Activated T-helper 2 cell treated with anti-CD3 and anti-CD28 coated beads, Interferon-gamma antibody, Interleukin-2, Interleukin-4, amounts not matched to agents 10 μg/mL and 5 μg/mL and 100 μg/mL, durations not matched to agents 14 hours and 24 hours and 36 hours (primary cell): ENCODE measurements around the gene IL18BP. TPM values are rescaled to one million over a fixed set of nuclear protein-coding genes. Genes with fewer than 3 reads are reported as not detected.
A peak's percentile ranks its signal among the peaks of the same experiment; 100 is the strongest.

Experiments
- DNase-seq: peaks from one replicate; pipeline ENCODE4 v3.0.0; 2021; ENCODE audit warnings: low spot score
- H3K27ac Mint-ChIP-seq: one replicate; pipeline ENCODE4 v1.8.0; 2021; ENCODE audit warnings: mixed read lengths
- H3K27me3 Mint-ChIP-seq: one replicate; pipeline ENCODE4 v1.8.0; 2021; ENCODE audit warnings: low read depth, mixed read lengths
- H3K36me3 Mint-ChIP-seq: one replicate; pipeline ENCODE4 v1.8.0; 2021; ENCODE audit warnings: low read depth, mixed read lengths
- H3K4me1 Mint-ChIP-seq: one replicate; pipeline ENCODE4 v1.8.0; 2021; ENCODE audit warnings: low read depth, mixed read lengths
- H3K4me3 Mint-ChIP-seq: one replicate; pipeline ENCODE4 v1.8.0; 2021; ENCODE audit warnings: low read depth, mild to moderate bottlenecking, moderate library complexity, mixed read lengths
- H3K9me3 Mint-ChIP-seq: one replicate; pipeline ENCODE4 v1.8.0; 2021; ENCODE audit warnings: mixed read lengths
- intact Hi-C: fragments of 100-400 bp; cut with micrococcal nuclease; formaldehyde crosslinking; loops from one replicate; pipeline ENCODE4 v1.15.1; 2023
- total RNA-seq: library from RNA; stranded (reverse); gene quantifications from 2 replicates; pipeline ENCODE4 v1.2.3, GENCODE V29; 2022

Gene IL18BP
- total RNA-seq, 1 donor from 2014 or later, result 13.5 TPM

GRCh38 chr11:71979602-71980001, 19.1 kb upstream of the IL18BP start:
- intact Hi-C loops, result loop anchor here (5.0 kb wide), 2 partner anchors 203 to 453 kb away; partner anchors contain the start of gene CLPB
- Mint-ChIP-seq H3K4me1 (peaks cover 2% of the 10 kb centered on the region), H3K27me3 (no peaks in the 10 kb centered on the region), H3K4me3 (no peak overlapping the region), H3K27ac (no peak overlapping the region), H3K36me3 (peaks cover 28% of the 10 kb centered on the region), H3K9me3 (no peaks in the 10 kb centered on the region)
- DNase-seq, result no peak

DNA sequence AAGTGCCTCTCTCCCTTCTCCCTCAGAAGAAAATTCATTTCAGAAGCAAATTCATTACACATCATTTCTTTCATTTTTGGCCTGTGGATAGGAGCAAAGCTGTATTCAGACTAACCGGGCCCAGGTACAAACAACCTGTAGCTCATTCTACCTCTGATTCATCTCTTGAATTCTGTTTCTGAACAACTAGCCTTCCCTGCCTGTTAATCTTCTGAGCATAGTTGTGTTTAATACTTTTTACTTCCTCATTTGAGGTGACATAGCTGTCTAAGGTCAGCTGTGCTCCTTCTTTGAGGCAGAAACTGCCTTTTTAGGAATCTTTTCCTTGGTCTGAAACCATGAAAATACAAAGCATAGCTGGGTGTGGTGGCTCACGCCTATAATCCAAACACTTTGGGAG, 12.6 kb upstream of the IL18BP start:
- H3K4me1 Mint-ChIP-seq, result peaks cover 4% of the 10 kb centered on the region
- no peaks in the 10 kb centered on the region for H3K27me3 Mint-ChIP-seq
- no peak overlapping the region for H3K4me3 Mint-ChIP-seq
- intact Hi-C loops, result no loop called here
- DNase-seq, result no peak
- peaks cover 42% of the 10 kb centered on the region for H3K36me3 Mint-ChIP-seq
- no peak overlapping the region for H3K27ac Mint-ChIP-seq
- H3K9me3 Mint-ChIP-seq, result no peaks in the 10 kb centered on the region

DNA sequence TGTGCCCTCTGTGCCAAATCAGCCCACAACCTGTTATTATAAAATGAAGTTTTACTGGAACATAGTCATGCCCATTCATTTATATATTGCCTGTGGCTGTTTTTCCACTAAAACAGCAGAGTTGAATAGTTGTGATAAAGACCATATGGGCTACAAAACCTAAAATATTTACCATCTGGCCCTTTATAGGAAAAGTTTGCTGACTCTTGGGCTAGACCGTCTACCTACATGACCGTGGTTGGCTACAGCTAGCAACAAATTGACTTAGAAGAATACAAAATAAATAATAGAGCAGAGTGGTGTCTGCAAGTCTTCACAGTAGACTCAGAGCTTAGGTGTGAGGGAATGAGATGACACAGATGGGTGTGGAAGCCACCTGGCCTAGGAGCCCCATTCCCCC, 11.2 kb upstream of the IL18BP start:
- no peak for DNase-seq
- intact Hi-C loops, result no loop called here
- Mint-ChIP-seq H3K27me3 (no peaks in the 10 kb centered on the region), H3K9me3 (no peaks in the 10 kb centered on the region), H3K27ac (no peak overlapping the region), H3K4me3 (no peak overlapping the region), H3K36me3 (peaks cover 42% of the 10 kb centered on the region), H3K4me1 (peaks cover 15% of the 10 kb centered on the region)

- peaks cover 42% of the 10 kb centered on the region for H3K36me3 Mint-ChIP-seq
- no peaks in the 10 kb centered on the region for H3K9me3 Mint-ChIP-seq
- peaks cover 17% of the 10 kb centered on the region for H3K4me1 Mint-ChIP-seq
- H3K27ac Mint-ChIP-seq, result no peak overlapping the region
- no peak overlapping the region for H3K4me3 Mint-ChIP-seq
- no peaks in the 10 kb centered on the region for H3K27me3 Mint-ChIP-seq
- DNase-seq, result no peak
- intact Hi-C loops, result no loop called here
Measured at GRCh38 chr11:71988050-71988449, 10.7 kb upstream of the IL18BP start.

GRCh38 chr11:71990701-71991100, 8.0 kb upstream of the IL18BP start:
- Mint-ChIP-seq H3K27me3 (no peaks in the 10 kb centered on the region), H3K4me3 (no peak overlapping the region), H3K27ac (no peak overlapping the region), H3K36me3 (peaks cover 29% of the 10 kb centered on the region), H3K9me3 (no peaks in the 10 kb centered on the region), H3K4me1 (peaks cover 17% of the 10 kb centered on the region)
- DNase-seq, result no peak
- intact Hi-C loops, result no loop called here

DNA sequence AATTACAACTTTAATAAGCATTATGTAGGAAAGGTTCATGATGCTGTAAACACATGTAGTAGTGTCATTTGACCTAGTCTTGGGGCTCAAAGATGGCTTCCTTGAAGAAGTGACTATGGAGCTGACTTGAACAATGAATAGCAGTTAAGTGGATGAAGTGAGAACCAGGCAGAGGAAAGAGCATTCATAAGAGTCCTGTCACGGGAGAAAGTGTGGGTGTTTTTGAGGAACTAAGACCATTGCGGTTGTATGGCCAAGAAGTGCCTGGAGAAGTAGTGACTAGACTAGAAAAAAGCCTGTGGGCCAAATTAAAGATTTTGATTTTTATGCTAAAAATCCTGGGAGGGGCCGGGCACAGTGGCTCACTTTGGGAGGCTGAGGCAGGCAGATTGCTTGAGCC, 7.2 kb upstream of the IL18BP start:
- Mint-ChIP-seq H3K4me1 (peaks cover 13% of the 10 kb centered on the region), H3K36me3 (peaks cover 25% of the 10 kb centered on the region), H3K9me3 (no peaks in the 10 kb centered on the region), H3K27me3 (no peaks in the 10 kb centered on the region), H3K27ac (no peak overlapping the region), H3K4me3 (no peak overlapping the region)
- intact Hi-C loops, result no loop called here
- no peak for DNase-seq

GRCh38 chr11:71992136-71992730, 6.5 kb upstream of the IL18BP start:
- Mint-ChIP-seq H3K27ac (no peak overlapping the region), H3K9me3 (no peaks in the 10 kb centered on the region), H3K36me3 (peaks cover 20% of the 10 kb centered on the region), H3K4me3 (no peak overlapping the region), H3K4me1 (peaks cover 13% of the 10 kb centered on the region), H3K27me3 (no peaks in the 10 kb centered on the region)
- no peak for DNase-seq
- intact Hi-C loops, result no loop called here

GRCh38 chr11:71994786-71995185, 3.9 kb upstream of the IL18BP start:
- no peaks in the 10 kb centered on the region for H3K27me3 Mint-ChIP-seq
- intact Hi-C loops, result no loop called here
- no peaks in the 10 kb centered on the region for H3K9me3 Mint-ChIP-seq

GRCh38 chr11:71995726-71996291, 2.9 kb upstream of the IL18BP start:
- peaks cover 27% of the 10 kb centered on the region for H3K4me1 Mint-ChIP-seq
- H3K27ac Mint-ChIP-seq, result no peak overlapping the region
- no peaks in the 10 kb centered on the region for H3K9me3 Mint-ChIP-seq
- intact Hi-C loops, result no loop called here
- peaks cover 39% of the 10 kb centered on the region for H3K36me3 Mint-ChIP-seq
- H3K4me3 Mint-ChIP-seq, result no peak overlapping the region
- no peak for DNase-seq
- no peaks in the 10 kb centered on the region for H3K27me3 Mint-ChIP-seq

More at GRCh38 chr11:71994786-71995185, 3.9 kb upstream of the IL18BP start:
- DNase-seq, result no peak
- Mint-ChIP-seq H3K27ac (no peak overlapping the region), H3K4me1 (peaks cover 27% of the 10 kb centered on the region), H3K36me3 (peaks cover 35% of the 10 kb centered on the region), H3K4me3 (no peak overlapping the region)

DNA sequence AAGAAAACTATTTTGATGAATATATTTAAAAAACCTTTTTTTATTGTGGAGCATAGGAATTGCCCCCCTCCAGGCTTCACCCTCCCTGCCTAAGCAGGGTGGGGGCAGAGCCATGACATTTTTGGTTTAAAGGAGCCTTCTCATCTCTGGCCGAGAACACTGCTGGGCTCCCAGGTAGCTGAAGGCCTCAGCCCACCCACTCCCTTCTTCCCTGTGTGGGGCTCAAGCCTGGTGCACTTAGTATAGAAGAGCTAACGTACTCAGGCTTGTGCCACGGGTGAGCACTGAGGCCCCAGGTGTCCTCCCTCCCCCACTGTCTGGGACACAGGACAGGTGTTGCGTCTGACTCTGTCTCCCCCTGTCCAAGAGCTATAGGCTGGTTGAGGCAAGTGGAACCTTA, 2.2 kb upstream of the IL18BP start:
- H3K4me1 Mint-ChIP-seq, result peaks cover 24% of the 10 kb centered on the region
- H3K27ac Mint-ChIP-seq, result no peak overlapping the region
- no peak overlapping the region for H3K4me3 Mint-ChIP-seq
- H3K36me3 Mint-ChIP-seq, result peaks cover 36% of the 10 kb centered on the region
- intact Hi-C loops, result no loop called here
- H3K27me3 Mint-ChIP-seq, result no peaks in the 10 kb centered on the region
- DNase-seq, result no peak
- no peaks in the 10 kb centered on the region for H3K9me3 Mint-ChIP-seq

DNA sequence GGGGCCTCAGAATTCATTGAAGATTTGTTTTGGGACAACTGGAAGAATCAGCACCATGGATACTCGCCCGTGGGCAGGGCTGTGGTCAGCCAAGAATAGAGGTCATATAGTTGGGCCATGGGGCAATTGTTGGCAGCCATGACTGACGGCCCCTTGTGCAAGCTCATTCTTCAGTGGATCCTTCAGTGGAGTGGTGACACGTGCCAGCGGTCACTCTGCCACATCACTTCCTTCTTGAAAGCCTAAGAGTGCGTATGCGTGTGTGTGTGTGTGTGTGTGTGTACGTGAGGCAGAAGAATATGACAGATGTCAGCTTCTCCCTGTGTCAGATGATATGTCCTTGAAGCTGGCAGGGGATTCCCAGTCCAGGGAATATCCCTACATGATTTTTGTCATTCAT, 1.8 kb upstream of the IL18BP start:
- Mint-ChIP-seq H3K4me1 (peaks cover 22% of the 10 kb centered on the region), H3K9me3 (no peaks in the 10 kb centered on the region), H3K27me3 (no peaks in the 10 kb centered on the region), H3K36me3 (peaks cover 38% of the 10 kb centered on the region), H3K27ac (no peak overlapping the region), H3K4me3 (no peak overlapping the region)
- no peak for DNase-seq
- intact Hi-C loops, result no loop called here

GRCh38 chr11:71997594-71997993, 1.1 kb upstream of the IL18BP start:
- no peak overlapping the region for H3K27ac Mint-ChIP-seq
- H3K9me3 Mint-ChIP-seq, result no peaks in the 10 kb centered on the region
- H3K4me3 Mint-ChIP-seq, result no peak overlapping the region
- peaks cover 16% of the 10 kb centered on the region for H3K4me1 Mint-ChIP-seq
- H3K36me3 Mint-ChIP-seq, result peaks cover 41% of the 10 kb centered on the region
- no peak for DNase-seq
- H3K27me3 Mint-ChIP-seq, result no peaks in the 10 kb centered on the region
- intact Hi-C loops, result no loop called here

GRCh38 chr11:71998061-71998460, 648 bp upstream of the IL18BP start:
- Mint-ChIP-seq H3K4me3 (no peak overlapping the region), H3K9me3 (no peaks in the 10 kb centered on the region), H3K27me3 (no peaks in the 10 kb centered on the region), H3K27ac (peak overlapping the region; percentile 87), H3K4me1 (peaks cover 15% of the 10 kb centered on the region), H3K36me3 (peaks cover 42% of the 10 kb centered on the region)
- intact Hi-C loops, result no loop called here
- no peak for DNase-seq
